BLaER1 (cell line): ENCODE measurements around the gene METTL24.
"Not testable (repeated sequence)": the region's sequence is repeated elsewhere in the genome, so short reads cannot be mapped to it uniquely, and the experiment has no call there.

Experiments used
- H3K27ac ChIP-seq: shearing (Covaris generic); formaldehyde crosslinking; 2 replicates; pipeline ENCODE4 v1.8.1; 2022
- H3K27me3 ChIP-seq: shearing (Covaris generic); formaldehyde crosslinking; 2 replicates; pipeline ENCODE4 v1.8.1; 2022
- H3K36me3 ChIP-seq: shearing (Covaris generic); formaldehyde crosslinking; 2 replicates; pipeline ENCODE4 v1.8.1; 2022
- H3K4me1 ChIP-seq: shearing (Covaris generic); formaldehyde crosslinking; 2 replicates; pipeline ENCODE4 v1.8.1; 2022
- H3K4me2 ChIP-seq: shearing (Covaris generic); formaldehyde crosslinking; 2 replicates; pipeline ENCODE4 v1.8.1; 2022
- H3K4me3 ChIP-seq: shearing (Covaris generic); formaldehyde crosslinking; 2 replicates; pipeline ENCODE4 v1.8.1; 2022
- H3K9ac ChIP-seq: shearing (Covaris generic); formaldehyde crosslinking; 2 replicates; pipeline ENCODE4 v1.8.1; 2022
- H3K9me3 ChIP-seq: shearing (Covaris generic); formaldehyde crosslinking; 2 replicates; pipeline ENCODE4 v1.8.1; 2022
- H4K20me1 ChIP-seq: shearing (Covaris generic); formaldehyde crosslinking; 2 replicates; pipeline ENCODE4 v1.8.1; 2022
- Cebpa-rat ChIP-seq: shearing (Covaris generic); IDR thresholded peaks from 2 replicates; pipeline ENCODE4 v1.8.1; 2022

METTL24 gene

DNA sequence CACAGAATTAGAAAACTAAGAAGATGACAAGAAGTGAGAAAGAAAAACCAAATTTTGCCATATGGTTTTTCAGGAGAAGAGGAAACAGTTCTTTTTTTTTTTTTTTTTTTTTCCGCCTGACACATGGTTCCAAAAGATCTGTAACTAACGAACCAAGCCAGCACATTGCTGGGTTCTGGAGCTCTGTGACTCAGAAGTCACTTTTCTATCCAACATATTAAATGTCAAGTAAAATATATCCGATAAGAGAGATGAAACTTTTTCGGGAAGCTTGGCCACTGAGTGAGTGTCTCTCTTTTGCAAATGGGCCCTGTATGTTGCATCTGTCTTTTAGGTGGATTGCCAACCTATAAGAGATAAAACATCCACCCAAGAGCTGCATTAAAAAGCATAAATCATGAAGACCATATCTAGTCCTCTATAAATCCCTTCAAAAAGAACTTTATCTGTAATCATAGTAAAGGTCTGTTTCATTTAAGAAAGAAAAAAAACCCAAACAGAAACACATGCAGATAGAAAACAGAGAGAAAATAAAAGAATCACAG lies 4.6 kb downstream of the METTL24 start:
- TF ChIP-seq Cebpa-rat, result no peak
- no peak overlapping the region for H3K9ac ChIP-seq
- peaks cover 36% of the 10 kb centered on the region for H3K27me3 ChIP-seq
- H3K4me2 ChIP-seq, result no peak overlapping the region
- H3K9me3 ChIP-seq, result peaks cover 25% of the 10 kb centered on the region
- peaks cover 7% of the 10 kb centered on the region; the same call in 1 of the 2 replicates for H3K4me1 ChIP-seq
- H3K4me3 ChIP-seq, result no peak overlapping the region
- no peaks in the 10 kb centered on the region for H3K36me3 ChIP-seq
- no peak overlapping the region for H3K27ac ChIP-seq
- H4K20me1 ChIP-seq, result no peaks in the 10 kb centered on the region

DNA sequence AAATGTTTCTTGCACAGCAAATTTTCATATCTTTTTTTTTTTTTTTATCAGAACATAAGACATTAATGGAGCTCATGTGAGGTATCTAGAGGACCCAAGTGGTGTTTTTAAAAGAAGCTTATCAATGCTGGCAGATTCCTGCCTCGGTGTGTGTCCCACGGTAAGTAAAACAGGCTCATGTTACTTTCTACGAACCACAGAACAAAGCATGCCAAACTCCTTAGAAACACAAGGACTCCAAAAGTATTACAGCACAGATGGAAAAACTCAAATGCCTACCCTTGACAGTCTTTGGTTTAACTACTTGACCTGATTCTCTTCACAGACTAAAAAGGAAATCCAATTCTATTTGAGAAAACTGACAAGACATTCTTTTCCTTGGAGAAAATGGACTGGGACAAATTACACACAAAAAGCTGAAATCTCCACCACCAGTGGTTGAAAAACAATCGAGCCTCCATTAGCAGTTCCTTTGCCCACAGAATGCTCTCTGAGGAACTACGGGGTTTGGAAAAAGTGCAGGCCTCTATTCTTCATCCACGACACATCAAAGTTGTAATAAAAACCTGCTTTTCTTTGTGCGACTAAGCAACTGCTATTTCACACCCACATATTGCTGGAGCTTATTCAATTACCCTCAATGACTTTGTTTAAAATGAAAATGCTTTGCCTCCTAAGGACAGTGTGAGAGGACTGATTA lies 5.4 kb downstream of the METTL24 start:
- Histone ChIP-seq H3K4me1 (peaks cover under 1% of the 10 kb centered on the region; the same call in 1 of the 2 replicates), H3K4me3 (no peak overlapping the region), H3K27ac (no peak overlapping the region), H3K27me3 (peaks cover 28% of the 10 kb centered on the region), H3K36me3 (no peaks in the 10 kb centered on the region), H3K9me3 (peaks cover 17% of the 10 kb centered on the region), H3K4me2 (no peak overlapping the region), H4K20me1 (no peaks in the 10 kb centered on the region), H3K9ac (no peak overlapping the region)
- TF ChIP-seq Cebpa-rat, result no peak

DNA sequence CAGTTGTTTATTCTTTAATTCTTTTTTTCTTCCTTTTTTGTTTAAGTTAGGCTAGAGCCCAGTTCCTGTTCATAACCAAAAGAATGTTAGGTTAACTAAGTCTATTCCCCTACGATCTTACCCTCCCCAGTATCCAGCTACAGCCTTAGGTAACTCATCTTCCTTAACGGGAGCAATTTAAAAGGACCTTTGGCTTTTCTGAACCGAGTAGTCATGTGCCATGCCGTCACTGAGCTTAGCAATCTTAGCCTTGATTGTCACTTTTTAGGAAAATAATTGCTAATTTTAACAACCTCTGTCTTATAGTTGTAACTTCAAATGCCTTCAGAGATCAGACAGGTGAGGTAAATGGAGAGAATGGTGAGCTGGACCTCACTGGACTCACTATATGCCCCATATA lies 6.2 kb downstream of the METTL24 start:
- Histone ChIP-seq H4K20me1 (no peaks in the 10 kb centered on the region), H3K4me3 (no peak overlapping the region), H3K27me3 (peaks cover 21% of the 10 kb centered on the region), H3K9ac (no peak overlapping the region), H3K9me3 (peaks cover 10% of the 10 kb centered on the region), H3K4me2 (no peak overlapping the region), H3K36me3 (no peaks in the 10 kb centered on the region), H3K4me1 (no peaks in the 10 kb centered on the region), H3K27ac (no peak overlapping the region)
- no peak for TF ChIP-seq Cebpa-rat

DNA sequence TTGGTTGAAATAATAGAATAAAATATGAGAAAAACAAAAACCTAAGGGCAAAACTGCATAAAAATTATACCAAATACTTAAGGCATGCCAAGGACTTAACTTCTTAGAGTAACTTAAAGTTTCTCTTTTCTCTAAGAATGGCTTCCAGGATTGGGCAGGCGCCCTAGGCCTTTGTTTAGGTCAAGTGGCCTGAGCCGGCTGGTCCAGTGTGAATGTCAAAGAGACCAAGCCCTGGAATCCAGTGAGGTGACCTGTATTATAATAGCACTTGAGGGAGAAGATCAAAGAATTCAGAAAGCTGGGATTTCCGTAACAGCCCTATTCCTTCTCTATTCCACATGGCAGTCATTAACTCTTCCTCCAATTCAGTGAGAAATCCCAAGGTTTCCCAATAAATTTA lies 6.6 kb downstream of the METTL24 start:
- no peaks in the 10 kb centered on the region for H3K36me3 ChIP-seq
- no peak overlapping the region for H3K4me2 ChIP-seq
- no peaks in the 10 kb centered on the region for H3K4me1 ChIP-seq
- no peak overlapping the region for H3K27ac ChIP-seq
- H4K20me1 ChIP-seq, result no peaks in the 10 kb centered on the region
- TF ChIP-seq Cebpa-rat, result no peak
- peaks cover 5% of the 10 kb centered on the region for H3K9me3 ChIP-seq
- H3K4me3 ChIP-seq, result no peak overlapping the region
- H3K9ac ChIP-seq, result no peak overlapping the region
- H3K27me3 ChIP-seq, result peaks cover 16% of the 10 kb centered on the region

DNA sequence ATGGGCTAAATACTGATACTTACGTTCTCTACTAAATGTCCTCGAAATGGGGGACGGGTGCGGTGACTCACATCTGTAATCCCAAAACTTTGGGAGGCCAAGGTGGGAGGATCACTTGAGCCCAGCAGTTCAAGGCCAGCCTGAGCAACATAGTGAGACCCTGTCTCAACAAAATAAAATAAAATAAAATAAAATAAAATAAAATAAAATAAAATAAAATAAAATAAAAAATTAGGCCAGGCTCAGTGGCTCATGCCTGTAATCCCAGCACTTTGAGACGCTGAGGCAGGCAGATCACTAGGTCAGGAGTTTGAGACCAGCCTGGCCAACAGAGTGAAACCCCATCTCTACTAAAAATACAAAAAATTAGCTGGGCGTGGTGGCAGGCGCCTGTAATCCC lies 7.6 kb downstream of the METTL24 start:
- not testable (repeated sequence) for H3K9ac ChIP-seq, H4K20me1 ChIP-seq, H3K4me1 ChIP-seq, H3K36me3 ChIP-seq, H3K9me3 ChIP-seq, H3K4me2 ChIP-seq, H3K4me3 ChIP-seq, H3K27ac ChIP-seq, H3K27me3 ChIP-seq

DNA sequence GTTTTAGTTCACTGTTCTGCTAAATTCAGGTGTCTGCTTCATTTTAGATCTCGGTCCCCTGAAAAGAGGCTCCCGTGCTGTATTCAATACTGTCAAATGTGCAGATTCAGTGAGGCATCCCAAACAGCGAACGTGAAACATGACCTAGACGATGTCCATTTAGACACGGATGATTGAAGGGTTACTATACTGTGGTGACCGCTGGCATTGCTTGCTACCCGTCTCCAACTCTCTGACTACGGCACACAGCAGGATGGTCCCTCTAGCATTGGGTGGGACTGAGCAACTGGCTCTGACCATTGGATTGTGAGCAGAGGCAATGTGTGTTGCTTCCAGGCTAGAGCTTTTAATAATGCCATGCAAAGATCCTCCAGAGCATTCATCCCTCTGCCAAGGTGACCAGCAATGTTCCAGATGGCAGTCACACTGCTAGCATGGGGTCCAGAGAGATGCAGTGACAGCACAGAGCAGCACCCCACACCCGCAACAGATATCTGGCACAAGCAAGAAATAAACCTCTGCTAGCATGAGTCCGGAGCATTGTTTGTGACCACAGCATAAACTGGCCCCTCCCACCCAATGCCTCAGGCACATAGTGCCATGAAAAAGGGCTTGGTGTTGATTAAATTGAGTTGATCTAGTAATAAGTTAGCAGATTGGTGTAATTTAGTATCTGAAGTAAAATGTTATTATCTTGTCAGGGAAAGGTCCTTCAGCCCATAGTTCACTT lies 9.0 kb downstream of the METTL24 start:
- Histone ChIP-seq H3K4me1 (no peaks in the 10 kb centered on the region), H3K4me3 (no peak overlapping the region), H3K27ac (no peak overlapping the region), H4K20me1 (no peaks in the 10 kb centered on the region), H3K9me3 (no peaks in the 10 kb centered on the region), H3K27me3 (no peaks in the 10 kb centered on the region), H3K9ac (no peak overlapping the region), H3K36me3 (no peaks in the 10 kb centered on the region), H3K4me2 (no peak overlapping the region)
- no peak for TF ChIP-seq Cebpa-rat

DNA sequence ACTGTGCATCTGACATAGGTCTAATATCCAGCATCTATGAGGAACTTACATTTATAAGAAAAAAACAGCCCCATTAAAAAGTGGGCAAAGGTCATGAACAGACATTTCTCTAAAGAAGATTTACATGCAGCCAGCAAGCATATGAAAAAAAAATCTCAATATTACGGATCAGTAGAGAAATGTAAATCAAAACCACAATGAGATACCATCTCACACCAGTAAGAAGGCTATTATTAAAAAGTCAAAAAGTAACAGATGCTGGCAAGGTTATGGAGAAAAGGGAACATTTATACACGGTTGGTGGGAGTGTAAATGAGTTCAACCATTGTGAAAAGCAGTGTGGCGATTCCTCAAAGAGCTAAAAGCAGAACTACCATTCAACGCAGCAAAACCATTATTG lies 13.1 kb downstream of the METTL24 start:
- H3K9ac ChIP-seq, result no peak overlapping the region
- TF ChIP-seq Cebpa-rat, result no peak
- H3K4me3 ChIP-seq, result no peak overlapping the region
- no peaks in the 10 kb centered on the region for H4K20me1 ChIP-seq
- H3K4me1 ChIP-seq, result no peaks in the 10 kb centered on the region
- H3K27me3 ChIP-seq, result no peaks in the 10 kb centered on the region
- no peaks in the 10 kb centered on the region for H3K36me3 ChIP-seq
- H3K9me3 ChIP-seq, result no peaks in the 10 kb centered on the region
- H3K4me2 ChIP-seq, result no peak overlapping the region
- H3K27ac ChIP-seq, result no peak overlapping the region

DNA sequence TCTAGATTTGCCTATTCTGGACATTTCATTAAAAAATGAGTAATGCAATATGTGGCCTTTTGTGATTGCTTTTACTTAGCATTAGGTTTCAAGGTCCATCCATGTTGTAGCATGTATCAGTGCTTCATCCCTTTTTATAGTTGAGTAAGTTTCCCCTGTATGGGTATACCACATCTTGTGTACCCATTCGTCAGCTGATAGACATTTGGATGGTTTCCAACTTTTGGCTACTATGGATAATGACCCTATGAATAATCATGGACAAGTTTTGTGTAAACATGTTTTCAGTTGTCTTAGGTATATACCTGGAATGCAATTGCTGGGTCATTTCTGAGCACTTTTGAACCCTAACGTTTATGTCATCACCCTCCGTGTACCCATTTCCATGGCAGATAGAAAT lies 15.4 kb downstream of the METTL24 start:
- H3K36me3 ChIP-seq, result no peaks in the 10 kb centered on the region
- no peaks in the 10 kb centered on the region for H3K27me3 ChIP-seq
- H3K27ac ChIP-seq, result no peak overlapping the region
- H4K20me1 ChIP-seq, result no peaks in the 10 kb centered on the region
- TF ChIP-seq Cebpa-rat, result no peak
- no peak overlapping the region for H3K4me3 ChIP-seq
- H3K4me2 ChIP-seq, result no peak overlapping the region
- no peak overlapping the region for H3K9ac ChIP-seq
- H3K4me1 ChIP-seq, result no peaks in the 10 kb centered on the region
- H3K9me3 ChIP-seq, result no peaks in the 10 kb centered on the region

DNA sequence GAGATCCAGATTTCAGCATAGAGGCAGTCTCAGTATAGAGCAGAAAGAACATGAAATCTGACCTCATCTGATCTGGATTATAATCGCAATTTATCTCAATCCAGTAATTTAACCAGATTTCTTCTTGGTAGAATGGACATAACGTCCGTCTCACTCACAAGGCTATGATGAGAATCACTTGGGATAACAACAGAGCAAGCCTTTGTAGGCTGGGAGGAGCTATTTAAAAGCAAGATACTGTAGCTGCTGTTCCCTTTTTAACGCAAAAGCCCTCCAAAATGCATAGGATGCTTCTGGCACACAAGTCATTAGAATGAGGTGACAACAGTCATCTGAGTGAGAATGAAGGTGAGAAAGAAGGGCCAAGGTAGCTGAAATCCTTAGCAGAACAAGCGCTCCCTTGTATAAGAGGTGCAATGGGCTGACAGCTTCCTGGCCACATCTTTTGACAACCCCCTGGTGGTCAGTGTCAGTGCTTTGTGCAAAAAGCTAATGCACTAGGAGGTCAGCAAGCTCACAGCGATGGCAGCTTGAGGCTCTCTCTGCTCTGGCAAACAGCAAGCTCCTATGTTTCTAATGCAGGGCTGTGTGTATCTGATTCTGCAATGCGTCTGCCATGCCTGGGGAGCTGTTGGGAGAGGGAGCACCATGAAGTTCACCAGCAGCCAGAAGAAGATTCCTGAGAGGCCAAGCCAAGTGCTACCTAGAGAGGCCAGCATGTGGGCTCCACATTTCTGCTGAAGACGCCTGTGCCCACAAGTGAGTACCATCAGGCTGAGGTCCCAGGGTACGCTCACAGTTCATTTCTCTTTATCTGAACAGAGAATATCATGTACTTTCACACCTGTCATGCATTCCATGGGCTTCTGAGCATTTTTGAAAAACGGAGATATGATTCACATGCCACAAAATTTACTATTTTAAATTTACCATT lies 16.2 kb downstream of the METTL24 start:
- Histone ChIP-seq H3K9ac (no peak overlapping the region), H3K4me3 (no peak overlapping the region), H3K27me3 (no peaks in the 10 kb centered on the region), H4K20me1 (no peaks in the 10 kb centered on the region), H3K9me3 (no peaks in the 10 kb centered on the region), H3K4me1 (no peaks in the 10 kb centered on the region), H3K36me3 (no peaks in the 10 kb centered on the region), H3K4me2 (no peak overlapping the region), H3K27ac (no peak overlapping the region)
- TF ChIP-seq Cebpa-rat, result no peak
